HUES48 (cell line): Measurements from ENCODE around the gene ZNF514.
"Not testable (repeated sequence)": the region's sequence is repeated elsewhere in the genome, so short reads cannot be mapped to it uniquely, and the experiment has no call there.

Experiments used
- H3K27ac ChIP-seq: one replicate; pipeline ENCODE4 v1.7.0; 2013; ENCODE audit warnings: low read depth, low read length, inconsistent platforms
- H3K27me3 ChIP-seq: 2 replicates; pipeline ENCODE4 v1.6.1; 2013; ENCODE audit warnings: mild to moderate bottlenecking, low read length; ENCODE audit not compliant: control insufficient read depth, insufficient read depth
- H3K36me3 ChIP-seq: 2 replicates; pipeline ENCODE4 v1.6.1; 2013; ENCODE audit warnings: low read length; ENCODE audit not compliant: control insufficient read depth, insufficient read depth
- H3K4me1 ChIP-seq: 2 replicates; pipeline ENCODE4 v1.6.1; 2013; ENCODE audit warnings: mild to moderate bottlenecking, low read length; ENCODE audit not compliant: control insufficient read depth, insufficient read depth
- H3K4me3 ChIP-seq: 2 replicates; pipeline ENCODE4 v1.5.1; 2013; ENCODE audit warnings: mild to moderate bottlenecking, low read depth, low read length
- H3K9ac ChIP-seq: 2 replicates; pipeline ENCODE4 v1.6.1; 2013; ENCODE audit warnings: mild to moderate bottlenecking, low read depth, low read length, moderate library complexity
- H3K9me3 ChIP-seq: 2 replicates; pipeline ENCODE4 v1.6.1; 2013; ENCODE audit warnings: low read length; ENCODE audit not compliant: control insufficient read depth, insufficient read depth

Gene ZNF514

GRCh38 chr2:95098273-95098672 is 61.4 kb downstream of the ZNF514 start:
- not testable (repeated sequence) for H3K9ac ChIP-seq
- peaks cover 45% of the 10 kb centered on the region for H3K36me3 ChIP-seq

More at GRCh38 chr2:95098273-95098672, 61.4 kb downstream of the ZNF514 start:
- H3K4me1 ChIP-seq, H3K4me3 ChIP-seq, H3K27me3 ChIP-seq, H3K27ac ChIP-seq, H3K9me3 ChIP-seq: not testable (repeated sequence)
